Sigmoid colon (tissue), 4 donors: ENCODE measurements around the gene CHRNA4.

Source experiments
- CTCF ChIP-seq, 4 experiments: fragments of 450-650 bp in 3 of 4; fragments of 200-600 bp in 1 of 4; IDR thresholded peaks; one replicate each; pipeline ENCODE4 v1.5.1; 2016 to 2019; ENCODE audit warnings: antibody characterized with exemption in 4 of 4, mild to moderate bottlenecking in 3 of 4, moderate library complexity in 2 of 4
- EP300 ChIP-seq, 4 donors: sonication (generic); formaldehyde crosslinking; IDR thresholded peaks; one replicate each; pipeline ENCODE4 v1.6.1; 2017; ENCODE audit warnings: antibody characterized with exemption in 4 of 4
- POLR2A ChIP-seq, 2 donors: fragments of 450-650 bp; IDR thresholded peaks; one replicate each; pipeline ENCODE4 v1.6.1; 2016; ENCODE audit warnings: antibody characterized with exemption in 2 of 2, mild to moderate bottlenecking in 2 of 2, moderate library complexity in 2 of 2
- POLR2AphosphoS5 ChIP-seq, 4 donors: sonication (generic); formaldehyde crosslinking; IDR thresholded peaks; one replicate each; pipeline ENCODE4 v1.6.1; 2017; ENCODE audit warnings: antibody characterized with exemption in 4 of 4

- TF ChIP-seq CTCF (IDR thresholded peaks at IDR 0.05), result no peak
- no peak for TF ChIP-seq POLR2A (IDR thresholded peaks at IDR 0.05)
- TF ChIP-seq EP300 (IDR thresholded peaks at IDR 0.05), result no peak
- no peak for TF ChIP-seq POLR2AphosphoS5 (IDR thresholded peaks at IDR 0.05)
Measured at GRCh38 chr20:63295422-63295821, 65.7 kb downstream of the CHRNA4 start.
